Stimulated activated CD8-positive, alpha-beta memory T cell treated with anti-CD3 and anti-CD28 coated beads, Interleukin-7, amount 100 ng/mL, for 1 hour (primary cell): ENCODE data around the gene FKBP8.

Experiments used
- DNase-seq, 2 donors: peaks; one replicate each; pipeline ENCODE4 v3.0.0-alpha.2; 2020; ENCODE audit warnings: low read depth in 2 of 2

FKBP8 gene

DNA sequence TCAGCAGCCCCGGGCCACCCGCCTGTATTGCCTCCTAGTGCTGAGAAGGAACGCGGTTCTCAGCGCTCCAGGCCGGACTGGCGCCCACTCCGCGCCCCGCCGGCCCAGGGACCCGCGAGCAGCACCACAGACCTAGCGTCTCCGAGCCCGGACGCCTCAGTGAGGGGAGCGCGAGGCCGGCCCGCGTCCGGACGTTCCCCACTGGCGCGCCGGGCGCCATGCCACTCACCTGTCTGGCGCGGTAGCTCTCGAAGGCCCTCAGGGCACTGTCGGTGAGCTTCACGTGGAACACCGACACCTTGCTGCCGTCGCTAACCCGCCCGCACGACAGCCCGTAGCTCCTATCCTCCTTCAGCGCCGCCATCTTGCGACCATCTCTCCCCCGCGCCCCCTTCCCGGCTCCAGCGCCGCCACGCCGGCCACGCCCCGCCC lies 21.7 kb downstream of the FKBP8 start, which contains the start of gene ELL:
ELL (minus strand) TSS at position 379 of the 432 bp plus-strand sequence; CDS start at position 364, 15 bp downstream.
- DNase-seq = no peak

DNA sequence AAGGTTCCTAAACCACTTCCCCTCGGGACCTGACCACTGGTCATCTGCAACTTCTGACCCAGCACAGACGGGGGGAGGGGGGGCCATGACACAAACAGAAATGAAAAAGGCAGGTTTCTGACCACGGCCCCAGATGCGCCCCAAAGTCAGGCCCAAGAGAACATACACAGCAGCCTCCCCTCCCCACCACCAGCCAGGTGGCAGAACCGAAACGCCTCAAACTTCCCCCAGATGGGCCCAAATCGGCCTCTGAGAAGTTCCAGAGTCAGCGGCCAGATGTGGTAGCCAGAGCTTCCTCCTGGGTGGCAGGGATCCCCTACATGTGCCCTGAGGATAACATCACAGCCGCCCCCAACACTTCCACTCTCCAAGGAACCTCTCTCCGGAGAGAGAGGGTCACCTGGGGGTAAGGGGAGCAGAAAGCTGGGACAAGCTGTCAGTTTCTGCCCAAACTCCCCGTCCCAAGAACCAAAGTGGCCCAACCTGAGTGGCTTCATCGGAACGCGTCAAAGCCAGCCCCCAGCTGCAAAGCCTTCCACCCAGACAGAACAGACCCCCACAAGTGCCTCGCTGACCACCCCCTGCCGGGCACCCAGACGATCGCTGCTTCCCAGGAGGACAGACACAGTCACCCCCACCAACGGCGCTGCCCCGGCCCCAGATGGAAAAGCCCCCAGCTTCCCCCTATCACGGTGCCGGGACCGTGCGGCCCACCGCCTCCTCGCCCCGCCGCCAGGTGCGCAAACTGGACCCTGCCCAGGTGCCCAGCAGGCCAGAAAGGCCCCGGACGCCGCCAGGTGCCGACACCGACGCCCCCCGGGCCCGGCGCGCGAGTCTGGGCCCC lies 22.3 kb downstream of the FKBP8 start:
- no peak for DNase-seq

DNA sequence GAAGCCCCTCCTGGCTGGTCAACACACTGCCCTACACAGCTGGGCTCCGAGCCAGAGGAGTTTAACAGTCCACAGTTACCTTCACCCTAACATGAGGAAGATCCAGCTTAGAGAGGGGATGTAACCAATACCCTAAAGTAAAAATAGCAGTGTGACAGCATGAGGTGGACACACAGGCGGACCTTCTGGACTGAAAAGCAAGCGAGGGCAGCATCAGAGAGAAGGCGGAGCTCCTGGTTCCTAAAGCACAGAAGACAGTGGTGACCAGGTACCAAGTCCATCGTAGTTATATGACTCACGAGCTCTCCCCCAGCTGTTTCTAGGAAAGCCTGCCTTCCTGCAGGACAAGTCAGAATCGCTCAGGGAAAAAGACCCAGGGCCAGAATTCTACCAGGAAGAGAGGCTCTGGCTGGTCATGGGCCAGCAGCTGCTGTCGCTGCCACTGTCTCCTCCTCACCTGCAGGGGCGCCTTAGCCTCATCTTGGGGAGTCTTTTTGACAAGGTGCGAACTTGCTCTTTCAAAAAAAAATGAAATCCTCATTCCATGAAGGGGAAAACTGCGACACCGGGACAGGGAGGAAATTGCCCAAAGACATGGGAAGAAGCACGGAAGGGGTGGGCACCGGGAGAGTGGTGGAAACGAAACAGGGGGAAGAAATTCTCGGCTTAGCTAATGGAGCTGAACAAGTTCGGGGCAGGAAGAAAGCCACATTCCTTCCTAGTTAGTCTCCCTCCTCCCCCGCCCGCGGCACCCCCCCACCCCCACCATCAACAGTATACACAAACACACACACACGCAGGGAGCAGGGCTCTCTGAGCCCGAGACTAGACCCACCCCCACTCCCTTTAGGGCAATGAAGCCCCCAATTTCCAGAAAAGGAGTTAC lies 23.2 kb downstream of the FKBP8 start:
- no peak for DNase-seq

DNA sequence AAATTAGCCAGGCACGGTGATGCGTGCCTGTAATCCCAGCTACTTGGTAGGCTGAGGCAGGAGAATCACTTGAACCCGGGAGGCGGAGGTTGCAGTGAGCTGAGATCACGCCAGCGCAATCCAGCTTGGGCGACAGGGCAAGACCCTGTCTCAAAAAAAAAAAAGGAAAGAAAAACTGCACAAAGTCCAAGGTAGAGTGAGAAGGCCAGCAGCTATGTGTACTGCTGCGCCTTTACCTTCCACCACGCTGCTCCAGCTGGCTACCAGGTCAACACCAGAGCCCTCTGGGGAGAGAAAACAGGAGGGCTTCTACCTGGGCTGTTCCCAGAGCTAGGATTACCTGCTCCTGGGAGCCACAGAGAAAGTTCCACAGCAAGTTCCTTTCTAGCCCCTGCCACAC lies 24.7 kb downstream of the FKBP8 start:
- no peak for DNase-seq

DNA sequence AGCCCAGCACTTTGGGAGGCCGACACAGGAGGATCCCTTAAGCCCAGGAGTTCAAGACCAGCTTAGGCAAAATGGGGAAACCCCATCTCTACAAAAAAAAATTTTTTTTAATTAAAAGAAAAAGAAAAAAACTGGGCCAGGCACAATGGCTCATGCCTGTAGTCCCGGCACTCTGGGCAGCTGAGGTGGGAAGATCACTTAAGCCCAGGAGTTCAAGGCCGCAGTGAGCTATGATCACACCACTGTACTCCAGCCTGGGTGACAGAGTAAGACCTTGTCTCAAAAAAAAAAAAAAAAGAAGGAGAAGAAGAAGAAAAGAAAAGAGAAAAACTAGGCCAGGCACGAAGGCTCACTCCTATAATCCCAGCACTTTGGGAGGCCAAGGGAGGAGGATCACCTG lies 25.8 kb downstream of the FKBP8 start:
- no peak for DNase-seq

DNA sequence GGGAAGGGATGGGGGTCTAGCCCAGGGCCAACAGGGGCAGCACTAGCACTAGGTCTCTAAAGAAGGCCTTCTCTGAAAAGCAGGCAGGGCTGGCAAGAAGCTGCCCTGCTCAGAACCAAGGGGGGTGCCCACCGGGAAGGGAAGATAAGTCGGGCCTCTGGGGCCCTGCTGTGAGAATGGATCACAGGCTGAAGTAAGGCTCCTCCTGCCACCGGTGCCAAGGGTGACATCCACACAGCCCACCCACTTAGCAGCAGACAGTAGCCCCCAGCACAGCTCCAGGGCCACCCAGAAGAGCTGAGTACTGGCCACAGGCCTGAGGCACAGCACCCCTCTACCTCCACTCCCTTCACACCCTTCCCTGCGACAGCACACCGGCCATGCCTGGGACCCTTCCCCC lies 27.4 kb downstream of the FKBP8 start:
- DNase-seq = no peak

DNA sequence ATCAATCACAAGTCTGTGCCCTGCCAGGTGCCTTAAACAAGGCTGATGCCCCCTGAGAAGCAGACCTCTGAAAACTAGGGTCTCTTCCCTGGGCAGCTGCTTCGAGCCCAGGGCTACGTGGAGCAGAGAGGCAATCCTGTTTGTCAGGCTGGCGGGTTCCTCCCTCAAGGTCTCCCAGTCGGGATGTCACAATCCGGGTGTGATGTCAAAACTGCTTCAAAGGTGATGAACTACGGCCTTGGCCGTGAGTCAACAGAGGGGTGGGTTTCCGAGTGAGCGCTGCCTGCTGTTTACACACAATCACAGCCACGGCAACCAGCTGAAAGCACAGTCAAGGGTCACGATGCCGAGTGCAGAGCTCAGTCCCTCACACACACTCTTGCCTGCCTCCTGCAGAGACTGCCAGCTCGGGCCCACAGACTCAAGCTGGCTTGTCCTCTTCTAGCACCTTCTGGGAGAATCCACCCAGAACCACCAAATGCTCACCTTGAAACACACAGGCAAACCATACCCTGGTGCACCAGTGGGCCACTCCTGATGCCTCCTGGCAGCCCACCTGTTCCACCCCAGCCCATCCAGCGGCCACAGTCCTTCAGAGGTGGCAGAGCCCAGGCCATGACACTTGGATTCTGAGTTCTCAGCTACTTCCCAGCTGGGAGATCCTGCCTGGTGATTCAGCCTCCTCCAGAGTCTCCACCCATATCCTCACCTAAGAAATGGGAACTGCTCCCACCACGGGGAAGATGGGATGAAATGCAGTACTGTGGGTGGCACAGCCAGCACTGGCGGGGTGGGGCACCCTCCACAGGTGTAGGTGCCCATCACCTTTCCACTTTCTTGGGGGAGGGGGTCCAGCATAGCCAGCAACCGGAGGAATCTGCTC lies 28.3 kb downstream of the FKBP8 start:
- no peak for DNase-seq

DNA sequence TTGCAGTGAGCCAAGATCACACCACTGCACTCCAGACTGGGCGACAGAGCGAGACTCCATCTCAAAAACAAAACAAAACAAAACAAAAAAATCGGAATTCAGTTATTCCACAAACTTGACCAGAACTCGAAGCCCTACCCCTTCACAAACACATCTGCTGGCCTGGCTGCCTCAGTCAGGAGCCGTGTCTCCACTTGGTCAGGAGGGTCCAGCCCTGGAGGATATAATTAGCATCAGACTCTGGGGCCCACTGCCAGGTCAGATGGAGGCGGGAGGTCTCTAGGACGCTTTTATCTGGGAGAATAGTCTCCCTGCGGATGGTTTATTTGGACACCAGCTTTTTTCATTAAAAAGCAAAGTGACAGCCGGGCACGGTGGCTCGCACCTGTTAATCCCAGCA lies 29.5 kb downstream of the FKBP8 start:
- DNase-seq = no peak

DNA sequence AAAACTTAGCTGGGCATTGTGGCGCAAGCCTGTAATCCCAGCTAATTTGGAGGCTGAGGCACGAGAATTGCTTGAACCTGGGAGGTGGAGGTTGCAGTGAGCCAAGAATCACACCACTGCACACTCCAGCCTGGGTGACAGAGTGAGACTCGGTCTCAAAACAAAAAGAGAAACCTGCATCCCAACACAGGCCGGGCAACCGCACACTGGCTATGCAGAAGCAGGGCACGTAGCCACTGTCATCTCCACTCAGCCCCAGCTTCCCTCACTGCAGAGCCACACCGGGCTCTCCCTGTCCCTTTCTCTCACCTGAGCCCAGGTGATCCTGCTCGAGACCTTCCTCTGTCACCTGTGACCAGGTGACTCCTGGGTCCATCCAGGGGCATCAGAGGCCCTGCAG lies 33.2 kb downstream of the FKBP8 start:
- no peak for DNase-seq

DNA sequence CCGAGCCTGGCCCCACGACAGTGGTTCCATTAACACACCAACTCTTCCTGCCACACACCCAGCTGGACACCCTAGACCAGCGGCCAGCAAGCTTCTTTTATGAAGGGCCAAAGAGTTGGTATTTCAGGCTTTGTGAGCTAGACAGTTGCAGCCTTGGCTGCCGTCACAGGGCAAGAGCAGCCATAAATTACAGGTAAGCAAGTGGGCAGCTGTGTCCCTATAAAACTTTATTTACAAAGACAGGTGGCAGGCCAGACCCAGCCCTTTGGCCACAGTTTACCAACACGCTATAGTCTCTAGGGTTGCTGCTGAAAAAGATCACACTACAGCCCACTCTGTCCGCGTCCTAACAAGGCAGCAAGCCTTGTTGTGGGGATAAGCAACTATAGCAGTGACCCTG lies 34.8 kb downstream of the FKBP8 start:
- DNase-seq = no peak

DNA sequence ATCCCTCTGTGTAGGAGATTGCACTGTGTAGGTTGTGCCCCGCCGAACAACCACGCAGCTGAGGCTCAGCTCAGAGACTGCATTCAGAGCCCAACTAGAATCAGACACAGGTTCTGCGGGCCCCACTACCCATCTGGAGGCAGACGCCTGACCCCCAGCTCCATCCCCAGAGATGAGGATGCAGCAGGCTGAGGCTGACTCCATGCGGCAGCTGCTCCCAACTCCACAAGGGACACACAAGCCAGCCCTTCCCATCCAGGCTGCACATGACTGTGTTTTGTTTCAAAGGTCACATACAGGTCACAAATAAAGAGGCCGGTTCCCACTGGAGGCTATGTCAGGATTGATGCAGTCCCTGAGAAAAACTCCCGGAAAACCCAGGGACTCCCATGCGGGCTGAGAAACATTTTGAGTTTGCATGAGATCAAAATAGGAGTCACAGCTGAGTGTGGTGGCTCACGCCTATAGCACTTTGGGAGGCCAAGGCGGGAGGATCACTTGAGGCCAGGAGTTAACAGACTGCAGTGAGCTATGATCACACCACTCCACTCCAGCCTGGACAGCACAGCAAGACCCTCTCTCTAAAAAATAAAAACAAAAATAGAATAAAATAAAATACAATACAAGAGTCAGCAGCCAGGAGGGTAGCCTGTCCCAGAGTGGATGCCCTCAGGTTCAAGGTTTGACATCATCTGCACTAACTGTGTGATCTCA lies 35.5 kb downstream of the FKBP8 start:
- DNase-seq = no peak

DNA sequence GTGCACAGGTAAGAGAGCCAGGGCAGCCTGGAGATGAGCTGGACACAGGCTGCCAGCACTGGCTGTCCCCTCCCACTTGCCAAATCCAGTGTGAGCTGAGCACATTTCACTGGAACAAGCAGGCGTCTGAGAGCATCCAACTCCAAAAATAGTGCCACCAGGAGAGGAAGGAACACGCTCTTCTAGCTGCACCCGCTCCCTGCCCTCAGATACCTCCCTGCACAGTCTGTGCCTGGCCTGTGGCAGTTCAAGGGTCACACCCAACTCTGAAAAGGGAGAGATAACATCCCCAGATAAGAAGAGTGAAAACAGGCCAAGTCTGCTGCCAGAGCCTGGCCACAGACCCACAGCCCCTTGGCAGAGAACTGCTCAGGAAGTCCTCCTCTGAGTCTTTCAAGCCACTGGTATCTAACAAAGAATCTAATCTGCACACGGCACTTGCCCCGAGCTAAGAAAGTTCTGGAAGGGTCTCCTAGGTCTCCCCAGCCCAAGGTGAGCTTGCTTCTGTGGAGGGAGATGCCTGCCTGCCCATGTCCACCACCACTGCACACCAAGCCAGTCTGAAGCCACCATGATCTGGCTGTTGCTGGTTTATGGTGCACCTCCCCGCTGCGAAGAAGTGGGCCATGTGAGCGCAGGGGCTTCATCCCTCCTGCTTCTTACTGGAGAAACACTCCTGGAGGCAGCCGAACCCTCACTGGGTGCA lies 36.2 kb downstream of the FKBP8 start:
- no peak for DNase-seq

DNA sequence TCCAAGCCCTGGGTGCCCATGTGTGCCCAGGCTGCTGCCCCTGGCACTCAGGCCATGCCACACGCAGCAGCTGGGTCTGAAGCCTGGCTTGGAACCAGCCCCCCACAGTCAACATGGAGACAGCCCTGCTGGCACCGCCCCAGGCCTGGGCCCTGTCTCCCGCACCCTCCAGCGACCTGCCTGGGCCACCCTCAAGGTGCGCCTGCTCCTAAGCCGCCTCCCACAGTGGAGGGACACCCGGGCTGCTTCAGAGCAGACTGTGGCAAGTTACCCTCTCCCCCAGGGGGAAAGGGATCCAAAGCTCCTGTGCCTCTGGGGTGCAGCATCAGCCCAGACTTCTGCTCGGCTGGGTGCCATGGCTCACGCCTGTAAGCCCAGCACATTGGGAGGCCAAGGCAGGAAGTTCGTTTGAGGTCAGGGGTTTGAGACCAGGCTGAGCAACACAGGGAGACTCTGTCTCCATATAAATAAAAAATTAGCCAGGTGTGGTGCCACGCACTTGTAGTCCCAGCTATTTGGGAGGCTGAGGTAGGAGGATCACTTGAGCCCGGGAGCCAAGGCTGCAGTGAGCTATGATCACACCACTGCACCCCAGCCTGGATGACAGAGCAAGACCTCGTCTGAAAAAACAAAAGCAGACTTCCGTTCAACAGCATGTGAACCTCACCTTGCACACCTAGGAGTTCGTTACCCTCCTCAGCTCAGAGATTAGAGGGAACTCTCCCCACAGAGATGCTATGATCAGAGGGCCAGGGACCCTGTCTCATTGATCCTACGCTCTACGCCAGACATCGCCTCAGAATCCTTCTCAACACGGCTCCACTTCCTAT lies 37.1 kb downstream of the FKBP8 start:
- DNase-seq = no peak

DNA sequence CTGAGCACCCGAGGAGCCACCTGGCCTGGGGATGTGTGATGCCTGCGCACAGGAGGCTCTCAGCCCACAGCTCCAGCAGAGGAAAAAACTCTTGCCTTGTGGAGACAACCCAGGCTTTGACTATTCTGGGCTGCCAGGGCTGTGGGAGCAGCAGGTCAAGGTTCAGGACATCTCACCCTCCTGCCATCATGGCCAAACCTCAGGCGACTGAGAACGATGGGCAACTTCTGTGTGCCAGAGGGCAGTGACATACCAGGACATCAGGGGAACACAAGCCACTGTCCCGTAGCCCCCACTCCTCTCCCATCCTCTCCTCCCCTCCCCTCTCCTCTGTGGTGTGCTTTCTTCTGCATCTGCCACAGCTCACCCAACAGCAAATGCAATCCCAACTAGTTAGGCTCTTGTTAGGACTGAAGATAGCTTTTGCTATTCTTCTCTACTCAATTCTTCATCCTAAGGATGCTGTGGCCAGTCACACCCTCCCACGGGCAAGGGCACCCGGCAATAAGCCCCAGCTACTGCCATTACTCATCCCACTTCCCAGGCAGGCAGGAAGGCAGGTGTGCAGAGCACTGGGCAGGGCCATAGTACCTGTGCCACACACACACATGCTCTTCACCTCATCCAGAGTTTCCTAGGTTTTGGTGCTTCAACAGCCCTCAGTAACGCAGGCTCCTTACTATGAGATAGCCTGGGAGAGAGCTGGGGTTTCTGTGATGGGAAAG lies 38.3 kb downstream of the FKBP8 start:
- DNase-seq = no peak

DNA sequence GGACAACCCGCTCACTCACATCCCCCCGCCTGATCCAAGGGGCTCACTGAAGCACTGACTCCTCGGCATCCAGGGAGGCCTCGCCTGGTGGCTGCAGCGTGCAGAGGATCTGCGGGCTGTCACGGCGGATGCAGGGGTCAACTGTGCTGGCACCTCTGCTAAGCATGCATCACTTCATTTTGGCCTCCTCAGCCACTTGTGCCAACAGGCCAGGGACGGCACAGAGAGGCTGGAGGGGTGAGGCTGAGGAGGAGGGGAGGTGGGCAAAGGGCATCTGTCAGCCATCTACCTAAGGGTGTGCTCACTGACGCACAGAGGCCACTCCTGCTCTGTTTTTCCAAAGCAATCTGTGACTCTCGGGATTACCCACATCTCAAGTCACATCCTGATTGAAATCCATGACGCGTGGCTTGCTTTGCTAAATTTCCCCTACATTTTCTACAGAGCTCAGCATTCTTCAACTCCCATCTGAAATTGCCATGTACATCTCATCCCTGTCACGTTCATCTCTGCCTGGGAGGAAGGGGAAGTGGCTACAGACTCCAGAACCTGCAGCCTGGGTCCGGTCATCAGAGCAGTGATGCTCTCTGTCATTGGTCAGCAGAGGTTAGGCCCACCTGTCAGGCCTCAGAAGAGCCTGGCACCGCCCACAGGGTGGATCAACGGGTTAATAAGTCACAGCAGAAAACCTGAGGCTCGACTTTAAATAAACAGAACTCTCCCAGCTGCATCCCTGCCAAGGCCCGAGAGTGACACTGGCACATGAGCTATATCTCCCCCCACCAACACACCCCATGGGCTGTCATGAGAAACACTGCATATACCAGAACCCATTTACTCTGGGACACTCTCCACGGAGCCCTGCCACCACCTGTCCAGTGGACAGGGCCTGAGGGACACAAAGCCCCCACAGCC lies 39.1 kb downstream of the FKBP8 start:
- no peak for DNase-seq

DNA sequence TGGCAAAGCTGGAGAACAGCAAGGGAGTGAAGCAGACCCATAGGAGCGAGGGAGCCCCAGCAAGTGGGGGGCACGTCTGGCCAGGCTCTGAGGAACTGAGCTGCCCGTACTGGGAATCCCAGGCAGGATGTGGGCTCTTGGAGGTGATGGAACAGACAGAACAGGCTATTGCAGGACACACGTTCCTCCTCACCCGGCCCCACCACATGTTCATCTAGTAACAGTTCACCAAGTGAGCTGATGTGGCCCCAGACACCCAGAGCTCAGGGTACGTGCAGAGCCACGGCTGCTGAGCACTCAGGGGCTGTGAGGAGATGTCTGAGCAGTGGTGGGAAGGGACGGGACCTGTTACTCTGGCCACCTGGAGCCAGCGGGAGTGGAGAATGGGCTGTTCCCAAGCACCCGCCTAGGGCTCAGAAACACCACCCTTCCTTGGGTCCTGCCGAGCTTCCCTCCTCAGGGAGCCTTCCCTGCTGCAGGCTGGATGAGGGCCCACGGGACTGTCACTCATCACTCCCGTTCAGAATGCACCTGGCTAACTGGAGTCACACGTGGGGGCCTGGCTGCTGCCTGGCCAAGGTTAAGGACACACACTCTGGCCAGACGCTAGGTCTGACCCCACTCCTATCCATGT lies 39.9 kb downstream of the FKBP8 start:
- no peak for DNase-seq

DNA sequence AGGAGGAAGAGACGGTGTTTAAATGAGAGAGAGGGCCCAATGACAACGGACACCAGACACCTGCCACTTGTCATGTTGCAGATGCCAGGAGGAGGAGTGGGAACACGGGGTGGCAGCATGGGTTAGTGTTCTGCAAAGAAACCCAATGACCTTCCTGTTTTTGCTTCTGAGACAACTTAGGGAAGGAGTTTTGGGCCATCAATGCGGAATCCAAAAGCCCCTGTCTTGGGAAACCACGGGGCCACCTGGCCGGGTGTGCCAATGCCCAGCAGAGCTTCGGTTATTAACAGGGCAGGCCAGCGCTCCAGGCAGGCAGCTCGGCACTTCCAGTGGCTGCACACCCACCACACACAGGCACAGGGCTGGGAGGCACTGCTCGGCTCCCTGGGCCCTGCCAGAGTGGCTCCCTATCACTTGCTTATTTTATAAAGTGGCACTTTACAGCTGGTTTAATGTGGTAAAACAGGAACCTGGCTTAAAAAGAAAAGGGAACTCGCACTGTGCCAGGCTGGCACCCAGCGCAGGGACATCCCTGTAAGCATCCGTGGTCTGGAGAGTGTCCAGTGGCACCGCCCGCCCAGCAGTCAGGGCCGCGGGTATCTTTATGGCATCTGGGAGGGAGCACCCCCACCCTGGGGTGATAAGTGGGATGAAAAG lies 40.6 kb downstream of the FKBP8 start:
- no peak for DNase-seq
